LNCAP (cell line): ENCODE data around the gene SLIT3.

Experiments used
- CTCF ChIP-seq: fragments of 450-650 bp; IDR thresholded peaks from 2 replicates; pipeline ENCODE4 v1.5.1; 2017; ENCODE audit warnings: mild to moderate bottlenecking

The SLIT3 gene

GRCh38 chr5:169263591-169263990 lies 37.3 kb downstream of the SLIT3 start:
- no peak for TF ChIP-seq CTCF

- TF ChIP-seq CTCF = no peak
Observed at GRCh38 chr5:169260896-169261569, 39.9 kb downstream of the SLIT3 start.

GRCh38 chr5:169258372-169259000 lies 42.5 kb downstream of the SLIT3 start:
- no peak for TF ChIP-seq CTCF

- TF ChIP-seq CTCF = no peak
Observed at GRCh38 chr5:169256191-169256590, 44.7 kb downstream of the SLIT3 start.

GRCh38 chr5:169253071-169253470 lies 47.9 kb downstream of the SLIT3 start:
- no peak for TF ChIP-seq CTCF

- no peak for TF ChIP-seq CTCF
Observed at GRCh38 chr5:169251333-169252084, 49.4 kb downstream of the SLIT3 start.

- TF ChIP-seq CTCF = no peak
Observed at GRCh38 chr5:169250887-169251286, 50.1 kb downstream of the SLIT3 start.
